Ishikawa (cell line): ENCODE results near the gene ATP2C2.

Experiments
- TAF1 ChIP-seq: IDR thresholded peaks from 2 replicates; pipeline ENCODE4 v1.6.1; 2012; ENCODE audit warnings: low read depth, mild to moderate bottlenecking
- TF ChIP-seq, protein P1 (sequence below): IDR thresholded peaks from 2 replicates; pipeline ENCODE4 v1.6.1; 2012

DNA sequence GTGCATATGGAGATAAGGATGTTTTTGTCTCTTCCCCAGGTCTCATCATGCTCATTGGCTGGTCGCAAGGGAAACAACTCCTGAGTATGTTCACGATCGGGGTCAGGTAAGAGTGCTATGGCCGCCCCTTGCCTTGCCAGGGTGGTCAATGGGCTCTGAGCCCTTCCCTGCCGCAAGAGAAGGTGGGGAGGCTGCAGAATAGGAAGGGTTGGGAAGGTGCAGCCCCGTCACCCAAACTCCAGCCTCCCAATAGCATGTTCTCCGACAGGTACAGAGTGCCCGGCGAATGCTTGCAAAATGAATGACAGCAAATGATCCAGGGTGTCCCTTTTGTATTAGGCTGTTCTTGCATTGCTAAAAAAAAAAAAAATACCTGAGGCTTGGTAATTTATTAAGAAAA is 57.4 kb downstream of the ATP2C2 start:
- TF ChIP-seq TAF1, result no peak
- TF ChIP-seq, protein P1, sequence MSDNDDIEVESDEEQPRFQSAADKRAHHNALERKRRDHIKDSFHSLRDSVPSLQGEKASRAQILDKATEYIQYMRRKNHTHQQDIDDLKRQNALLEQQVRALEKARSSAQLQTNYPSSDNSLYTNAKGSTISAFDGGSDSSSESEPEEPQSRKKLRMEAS, result no peak
